Peyer's patch (tissue), 4 donors: ENCODE measurements around the gene AUTS2. TPM values are rescaled to one million over a fixed set of nuclear protein-coding genes. Genes with fewer than 3 reads are reported as not detected.

Source experiments
- DNase-seq, 3 donors: peaks; one replicate each; pipeline ENCODE4 v3.0.0-alpha.2; 2017 to 2019
- H3K27ac ChIP-seq, 4 donors: fragments of 200-600 bp; sonication (generic); one replicate each; pipeline ENCODE4 v1.5.1; 2016 to 2019
- H3K27me3 ChIP-seq, 2 donors: fragments of 200-600 bp; sonication (generic); one replicate each; pipeline ENCODE4 v1.5.1; 2019
- H3K36me3 ChIP-seq, 3 donors: fragments of 200-600 bp; sonication (generic); one replicate each; pipeline ENCODE4 v1.5.1; 2016 to 2019
- H3K4me1 ChIP-seq, 4 donors: fragments of 200-600 bp; sonication (generic); one replicate each; pipeline ENCODE4 v1.5.1; 2016 to 2019
- H3K4me3 ChIP-seq, 4 donors: fragments of 200-600 bp; sonication (generic); 1 replicate in 3 of 4; 2 replicates in 1 of 4; pipeline ENCODE4 v1.5.1; 2016 to 2019; ENCODE audit warnings: mild to moderate bottlenecking in 1 of 4
- H3K9me3 ChIP-seq, 4 donors: fragments of 200-600 bp; sonication (generic); one replicate each; pipeline ENCODE4 v1.5.1; 2016 to 2019; ENCODE audit warnings: mild to moderate bottlenecking in 1 of 4
- CTCF ChIP-seq, 6 experiments: fragments of 450-650 bp in 4 of 6; fragments of 200-600 bp in 2 of 6; sonication (generic) in 1 of 6; IDR thresholded peaks; one replicate each; pipeline ENCODE4 v1.5.1; 2017 to 2019; ENCODE audit warnings: antibody characterized with exemption in 6 of 6, mild to moderate bottlenecking in 3 of 6, moderate library complexity in 1 of 6
- POLR2A ChIP-seq, 2 donors: fragments of 450-650 bp; IDR thresholded peaks; one replicate each; pipeline ENCODE4 v1.5.1; 2017; ENCODE audit warnings: antibody characterized with exemption in 2 of 2, mild to moderate bottlenecking in 2 of 2, moderate library complexity in 2 of 2
- total RNA-seq, 4 donors: library from RNA; depleted of rRNA; stranded (reverse); fragments of >200 nt; gene quantifications; one replicate each; pipeline ENCODE4 v1.1.0, GENCODE V29; 2016

Gene AUTS2
- total RNA-seq, 4 donors from 2014 or later: 55.9 to 90.0 (median 72.6) TPM

GRCh38 chr7:69772718-69773436 is 174.6 kb downstream of the AUTS2 start:
- Histone ChIP-seq H3K9me3 (no peaks in the 10 kb centered on the region), H3K36me3 (no peaks in the 10 kb centered on the region), H3K4me3 (no peak overlapping the region), H3K27me3 (no peaks in the 10 kb centered on the region), H3K4me1 (no peaks in the 10 kb centered on the region), H3K27ac (no peak overlapping the region)
- TF ChIP-seq POLR2A (IDR thresholded peaks at IDR 0.05) (no peak), CTCF (IDR thresholded peaks at IDR 0.05) (no peak)
- no peak for DNase-seq

DNA sequence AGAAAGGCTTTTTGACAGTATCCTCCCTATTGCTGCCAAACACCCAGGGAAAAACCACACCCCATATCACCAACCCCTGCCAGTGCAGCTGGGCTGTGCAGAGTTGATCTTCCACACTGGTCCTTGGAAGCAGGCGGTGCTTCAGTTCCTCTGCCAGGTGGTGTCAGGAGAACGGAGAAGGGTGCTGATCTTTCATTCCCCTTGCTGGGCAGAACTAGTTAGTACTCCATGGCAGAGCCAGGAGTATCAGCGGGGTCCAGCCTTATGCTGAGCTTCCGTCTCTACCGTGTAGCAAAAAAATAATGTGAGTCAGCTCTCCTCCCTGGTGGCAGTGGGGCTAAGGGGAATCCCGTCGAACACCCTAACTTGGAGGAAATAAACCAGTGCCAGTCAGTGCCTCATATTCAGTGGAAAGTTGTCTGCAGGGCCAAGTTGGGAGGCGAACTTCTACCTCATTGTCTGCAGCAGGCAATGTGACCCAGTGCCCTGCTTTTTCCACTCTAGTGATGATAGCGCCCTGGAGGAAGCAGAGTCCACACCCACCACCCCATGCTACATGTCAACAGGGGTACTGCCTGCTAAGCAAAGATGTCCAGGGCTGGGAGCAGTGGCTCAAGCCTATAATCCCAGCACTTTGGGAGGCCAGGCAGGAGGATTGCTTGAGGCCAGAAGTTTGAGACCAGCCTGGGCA is 175.4 kb downstream of the AUTS2 start:
- Histone ChIP-seq H3K36me3 (no peaks in the 10 kb centered on the region), H3K27me3 (no peaks in the 10 kb centered on the region), H3K9me3 (no peaks in the 10 kb centered on the region), H3K4me1 (no peaks in the 10 kb centered on the region), H3K27ac (no peak overlapping the region), H3K4me3 (no peak overlapping the region)
- no peak for DNase-seq
- TF ChIP-seq CTCF (IDR thresholded peaks at IDR 0.05) (no peak), POLR2A (IDR thresholded peaks at IDR 0.05) (no peak)

- no peak for TF ChIP-seq CTCF (IDR thresholded peaks at IDR 0.05)
- TF ChIP-seq POLR2A (IDR thresholded peaks at IDR 0.05): no peak
- no peaks in the 10 kb centered on the region for H3K27me3 ChIP-seq
- H3K36me3 ChIP-seq: no peaks in the 10 kb centered on the region
- H3K27ac ChIP-seq: no peak overlapping the region
- no peaks in the 10 kb centered on the region for H3K4me1 ChIP-seq
- H3K9me3 ChIP-seq: no peaks in the 10 kb centered on the region
- H3K4me3 ChIP-seq: no peak overlapping the region
- DNase-seq: no peak
These were observed 177.0 kb downstream of the AUTS2 start for GRCh38 chr7:69775231-69775771.

- Histone ChIP-seq H3K27ac (no peak overlapping the region), H3K9me3 (no peaks in the 10 kb centered on the region), H3K27me3 (no peaks in the 10 kb centered on the region), H3K4me1 (no peaks in the 10 kb centered on the region), H3K4me3 (no peak overlapping the region), H3K36me3 (no peaks in the 10 kb centered on the region)
- no peak for DNase-seq
- TF ChIP-seq POLR2A (IDR thresholded peaks at IDR 0.05): no peak
- no peak for TF ChIP-seq CTCF (IDR thresholded peaks at IDR 0.05)
These were observed 178.3 kb downstream of the AUTS2 start for GRCh38 chr7:69776611-69777010.

DNA sequence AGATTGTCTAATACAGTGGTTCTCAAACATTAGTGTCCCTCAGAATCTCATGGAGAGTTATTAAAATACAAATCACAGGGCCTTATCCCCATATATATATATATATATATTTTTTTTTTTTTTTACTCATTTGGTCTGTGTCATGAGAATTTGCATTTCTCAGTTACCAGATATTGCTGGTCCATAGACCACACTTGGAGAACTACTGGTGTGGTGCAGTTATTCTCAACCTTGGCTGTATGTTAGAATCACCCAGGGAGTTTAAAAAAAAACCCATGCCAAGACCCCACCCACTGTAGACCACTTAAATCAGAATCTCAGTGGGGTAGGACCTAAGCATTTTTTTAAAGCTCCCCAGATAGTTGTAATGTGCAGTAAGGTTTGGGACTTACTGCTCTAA is 179.9 kb downstream of the AUTS2 start:
- DNase-seq: no peak
- no peaks in the 10 kb centered on the region for H3K27me3 ChIP-seq
- no peaks in the 10 kb centered on the region for H3K36me3 ChIP-seq
- no peaks in the 10 kb centered on the region for H3K9me3 ChIP-seq
- no peaks in the 10 kb centered on the region for H3K4me1 ChIP-seq
- no peak overlapping the region for H3K4me3 ChIP-seq
- no peak overlapping the region for H3K27ac ChIP-seq
- TF ChIP-seq POLR2A (IDR thresholded peaks at IDR 0.05) (no peak), CTCF (IDR thresholded peaks at IDR 0.05) (no peak)
